H9 (cell line): ENCODE data around the gene SLC22A3. TPM values are rescaled to one million over a fixed set of nuclear protein-coding genes. Genes with fewer than 3 reads are reported as not detected.

ENCODE experiments used
- DNase-seq: peaks from one replicate; pipeline ENCODE4 v3.0.0-alpha.2; 2017
- H2AFZ ChIP-seq: one replicate; pipeline ENCODE4 v1.6.1; 2013; ENCODE audit warnings: mild to moderate bottlenecking, low read length, control low read depth, moderate library complexity
- H2AK5ac ChIP-seq: 2 replicates; pipeline ENCODE4 v1.6.1; 2013; ENCODE audit warnings: low read length, control low read depth, mixed read lengths; ENCODE audit not compliant: insufficient read length
- H2BK120ac ChIP-seq: one replicate; pipeline ENCODE4 v1.6.1; 2013; ENCODE audit warnings: low read depth, mild to moderate bottlenecking, low read length, control low read depth, inconsistent platforms; ENCODE audit not compliant: poor library complexity, severe bottlenecking
- H2BK12ac ChIP-seq: 2 replicates; pipeline ENCODE4 v1.6.1; 2013; ENCODE audit warnings: low read length, control low read depth, mixed read lengths, low read depth; ENCODE audit not compliant: insufficient read length
- H2BK15ac ChIP-seq: 2 replicates; pipeline ENCODE4 v1.6.1; 2013; ENCODE audit warnings: low read depth, low read length, control low read depth
- H2BK20ac ChIP-seq: one replicate; pipeline ENCODE4 v1.6.1; 2013; ENCODE audit warnings: low read depth, mild to moderate bottlenecking, low read length, control low read depth, inconsistent platforms; ENCODE audit not compliant: poor library complexity, severe bottlenecking
- H2BK5ac ChIP-seq: 2 replicates; pipeline ENCODE4 v1.6.1; 2013; ENCODE audit warnings: low read length, control low read depth, mixed read lengths; ENCODE audit not compliant: insufficient read length
- H3K14ac ChIP-seq: 2 replicates; pipeline ENCODE4 v1.6.1; 2013; ENCODE audit warnings: low read length, control low read depth; ENCODE audit not compliant: insufficient read depth
- H3K18ac ChIP-seq: 2 replicates; pipeline ENCODE4 v1.6.1; 2013; ENCODE audit warnings: low read depth, mild to moderate bottlenecking, mixed read lengths, low read length, control low read depth; ENCODE audit not compliant: insufficient read length
- H3K23ac ChIP-seq: 2 replicates; pipeline ENCODE4 v1.6.1; 2013; ENCODE audit warnings: low read length, control low read depth, mixed read lengths, low read depth; ENCODE audit not compliant: insufficient read length
- H3K23me2 ChIP-seq: 2 replicates; pipeline ENCODE4 v1.6.1; 2013; ENCODE audit warnings: low read depth, mild to moderate bottlenecking, mixed read lengths, low read length, control low read depth; ENCODE audit not compliant: insufficient read length, poor library complexity, severe bottlenecking
- H3K27ac ChIP-seq: 2 replicates; pipeline ENCODE4 v1.5.1; 2013; ENCODE audit warnings: low read length, control low read depth, mixed read lengths, low read depth; ENCODE audit not compliant: insufficient read length
- H3K27me3 ChIP-seq: 2 replicates; pipeline ENCODE4 v1.6.1; 2013; ENCODE audit warnings: low read length, control low read depth, inconsistent platforms; ENCODE audit not compliant: insufficient read depth
- H3K4ac ChIP-seq: 2 replicates; pipeline ENCODE4 v1.6.1; 2013; ENCODE audit warnings: low read depth, mild to moderate bottlenecking, control low read depth, inconsistent platforms, low read length, moderate library complexity
- H3K4me1 ChIP-seq: 2 replicates; pipeline ENCODE4 v1.6.1; 2013; ENCODE audit warnings: low read length, control low read depth, inconsistent platforms; ENCODE audit not compliant: insufficient read depth
- H3K4me2 ChIP-seq: 2 replicates; pipeline ENCODE4 v1.6.1; 2013; ENCODE audit warnings: low read length, control low read depth, mixed read lengths; ENCODE audit not compliant: insufficient read length, insufficient read depth
- H3K56ac ChIP-seq: 2 replicates; pipeline ENCODE4 v1.6.1; 2013; ENCODE audit warnings: low read depth, mild to moderate bottlenecking, mixed read lengths, low read length, control low read depth; ENCODE audit not compliant: insufficient read length
- H3K79me1 ChIP-seq: 2 replicates; pipeline ENCODE4 v1.6.1; 2013; ENCODE audit warnings: low read depth, mild to moderate bottlenecking, moderate library complexity, low read length, control low read depth, inconsistent platforms; ENCODE audit not compliant: insufficient read depth, poor library complexity, severe bottlenecking
- H3K79me2 ChIP-seq: 2 replicates; pipeline ENCODE4 v1.6.1; 2013; ENCODE audit warnings: low read length, control low read depth, inconsistent platforms; ENCODE audit not compliant: insufficient read depth
- H3K9ac ChIP-seq: 2 replicates; pipeline ENCODE4 v1.6.1; 2013; ENCODE audit warnings: low read length, control low read depth, mixed read lengths; ENCODE audit not compliant: insufficient read length; ENCODE audit errors: extremely low read depth
- H3K9me3 ChIP-seq: one replicate; pipeline ENCODE4 v1.6.1; 2013; ENCODE audit warnings: low read depth, low read length, inconsistent platforms; ENCODE audit not compliant: control insufficient read depth
- H3T11ph ChIP-seq: one replicate; pipeline ENCODE4 v1.6.1; 2013; ENCODE audit warnings: mild to moderate bottlenecking, low read length, control low read depth, inconsistent platforms
- H4K20me1 ChIP-seq: one replicate; pipeline ENCODE4 v1.6.1; 2013; ENCODE audit not compliant: control insufficient read depth, insufficient read length, insufficient read depth
- H4K5ac ChIP-seq: 2 replicates; pipeline ENCODE4 v1.6.1; 2013; ENCODE audit warnings: low read depth, mild to moderate bottlenecking, mixed read lengths, low read length, control low read depth; ENCODE audit not compliant: insufficient read length
- H4K8ac ChIP-seq: replicated peaks from 2 replicates; pipeline ENCODE4 v1.6.1; 2013; ENCODE audit warnings: low read length, control low read depth, mixed read lengths, low read depth; ENCODE audit not compliant: insufficient read length
- H4K91ac ChIP-seq: 2 replicates; pipeline ENCODE4 v1.6.1; 2013; ENCODE audit warnings: low read depth, mild to moderate bottlenecking, moderate library complexity, mixed read lengths, low read length, control low read depth; ENCODE audit not compliant: insufficient read length
- H3K27ac Mint-ChIP-seq, 3 experiments: 2 replicates in 2 of 3; 3 replicates in 1 of 3; pipeline ENCODE4 v1.8.0; 2020 to 2021; ENCODE audit warnings: mixed read lengths in 3 of 3, mild to moderate bottlenecking in 1 of 3, moderate library complexity in 1 of 3
- H3K27me3 Mint-ChIP-seq: 2 replicates; pipeline ENCODE4 v1.8.0; 2021; ENCODE audit warnings: low read depth, mild to moderate bottlenecking, moderate library complexity, mixed read lengths
- H3K36me3 Mint-ChIP-seq, 3 experiments: 2 replicates in 2 of 3; 3 replicates in 1 of 3; pipeline ENCODE4 v1.8.0; 2020 to 2021; ENCODE audit warnings: low read depth in 3 of 3, mixed read lengths in 3 of 3; ENCODE audit not compliant: insufficient read depth in 1 of 3
- H3K4me1 Mint-ChIP-seq, 2 experiments: 2 replicates each; pipeline ENCODE4 v1.8.0; 2020; ENCODE audit warnings: mixed read lengths in 2 of 2
- H3K4me3 Mint-ChIP-seq, 2 experiments: 2 replicates in 1 of 2; 3 replicates in 1 of 2; pipeline ENCODE4 v1.8.0; 2020 to 2021; ENCODE audit warnings: mild to moderate bottlenecking in 2 of 2, mixed read lengths in 2 of 2, moderate library complexity in 1 of 2
- H3K9me3 Mint-ChIP-seq, 2 experiments: 2 replicates in 1 of 2; 3 replicates in 1 of 2; pipeline ENCODE4 v1.8.0; 2020; ENCODE audit warnings: mild to moderate bottlenecking in 2 of 2, mixed read lengths in 2 of 2, moderate library complexity in 1 of 2
- WGBS: extraction: QIAGEN DNeasy Blood & Tissue Kit; methylation state at CpG from one replicate; pipeline ENCODE4 v1.1.7; 2013; ENCODE audit warnings: missing lambda C conversion rate, low lambda C conversion rate, mixed read lengths; ENCODE audit not compliant: insufficient read length; ENCODE audit errors: extremely low coverage; 5-methylcytosine and 5-hydroxymethylcytosine counted together
- total RNA-seq: library from RNA; stranded (reverse); gene quantifications from 2 replicates; pipeline ENCODE4 v1.2.1, GENCODE V29; 2021
- TF ChIP-seq, protein P1 (sequence below): fragments of 200-600 bp; sonication (generic); conservative IDR thresholded peaks from 3 replicates; pipeline ENCODE4 v1.8.0; 2021; ENCODE audit warnings: antibody characterized with exemption, mild to moderate bottlenecking

SLC22A3 gene
- total RNA-seq, 1 experiment from 2014 or later = 2.7 TPM

DNA sequence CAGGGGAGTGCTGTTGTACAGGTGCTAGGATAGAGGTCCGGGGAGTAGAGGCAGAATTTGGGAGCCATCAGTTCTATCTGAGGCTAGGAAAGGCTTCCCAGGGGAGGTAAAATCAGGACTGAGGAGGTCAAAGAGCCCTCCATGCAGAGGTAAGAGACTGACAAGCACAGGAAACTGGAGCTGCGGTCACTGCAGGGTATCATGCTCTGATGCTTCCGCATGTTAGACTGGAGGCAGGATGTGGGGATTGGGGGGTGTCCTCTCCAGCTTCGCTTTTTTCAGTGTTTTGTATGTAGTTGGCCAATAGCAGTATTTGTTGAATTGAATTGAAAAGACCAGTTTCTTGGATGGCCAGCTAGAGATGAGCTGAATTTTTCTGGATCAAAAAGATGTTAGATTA is 87.8 kb downstream of the SLC22A3 start:
- Histone ChIP-seq H3K9me3 (no peaks in the 10 kb centered on the region), H3K27me3 (no peaks in the 10 kb centered on the region), H4K5ac (no peak overlapping the region), H4K20me1 (no peaks in the 10 kb centered on the region), H3K4me2 (no peak overlapping the region), H4K8ac (no peak overlapping the region), H3K18ac (no peak overlapping the region), H4K91ac (no peak overlapping the region), H2BK12ac (no peak overlapping the region), H3K79me1 (no peaks in the 10 kb centered on the region), H3K4me1 (no peaks in the 10 kb centered on the region), H3K14ac (no peak overlapping the region), H3T11ph (no peak overlapping the region), H3K56ac (no peak overlapping the region), H2BK5ac (no peak overlapping the region), H3K4ac (no peak overlapping the region), H3K27ac (no peak overlapping the region), H3K23ac (no peak overlapping the region), H3K79me2 (no peaks in the 10 kb centered on the region), H2BK15ac (no peak overlapping the region), H2AFZ (no peak overlapping the region), H2BK20ac (no peak overlapping the region), H3K23me2 (no peaks in the 10 kb centered on the region), H2BK120ac (no peak overlapping the region), H3K9ac (no peak overlapping the region), H2AK5ac (no peak overlapping the region)
- no CpG with 5 or more reads among the region's 4 CpGs for WGBS
- DNase-seq = no peak
- Mint-ChIP-seq H3K4me1 (peaks cover 18 to 23% of the 10 kb centered on the region in 2 experiments), H3K27me3 (peaks cover 16% of the 10 kb centered on the region), H3K9me3 (no peaks in the 10 kb centered on the region), H3K4me3 (no peak overlapping the region), H3K36me3 (no peaks in the 10 kb centered on the region), H3K27ac (no peak overlapping the region)
- TF ChIP-seq, protein P1, sequence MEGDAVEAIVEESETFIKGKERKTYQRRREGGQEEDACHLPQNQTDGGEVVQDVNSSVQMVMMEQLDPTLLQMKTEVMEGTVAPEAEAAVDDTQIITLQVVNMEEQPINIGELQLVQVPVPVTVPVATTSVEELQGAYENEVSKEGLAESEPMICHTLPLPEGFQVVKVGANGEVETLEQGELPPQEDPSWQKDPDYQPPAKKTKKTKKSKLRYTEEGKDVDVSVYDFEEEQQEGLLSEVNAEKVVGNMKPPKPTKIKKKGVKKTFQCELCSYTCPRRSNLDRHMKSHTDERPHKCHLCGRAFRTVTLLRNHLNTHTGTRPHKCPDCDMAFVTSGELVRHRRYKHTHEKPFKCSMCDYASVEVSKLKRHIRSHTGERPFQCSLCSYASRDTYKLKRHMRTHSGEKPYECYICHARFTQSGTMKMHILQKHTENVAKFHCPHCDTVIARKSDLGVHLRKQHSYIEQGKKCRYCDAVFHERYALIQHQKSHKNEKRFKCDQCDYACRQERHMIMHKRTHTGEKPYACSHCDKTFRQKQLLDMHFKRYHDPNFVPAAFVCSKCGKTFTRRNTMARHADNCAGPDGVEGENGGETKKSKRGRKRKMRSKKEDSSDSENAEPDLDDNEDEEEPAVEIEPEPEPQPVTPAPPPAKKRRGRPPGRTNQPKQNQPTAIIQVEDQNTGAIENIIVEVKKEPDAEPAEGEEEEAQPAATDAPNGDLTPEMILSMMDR = no peak
